HUES64 (cell line): ENCODE results near the gene KIAA1671.

Experiments
- H3K27ac ChIP-seq: 2 replicates; pipeline ENCODE4 v1.7.0; 2013; ENCODE audit warnings: low read depth, low read length, inconsistent platforms
- H3K27me3 ChIP-seq: 2 replicates; pipeline ENCODE4 v1.6.1; 2013; ENCODE audit warnings: mild to moderate bottlenecking, low read length; ENCODE audit not compliant: insufficient read depth
- H3K36me3 ChIP-seq: 2 replicates; pipeline ENCODE4 v1.6.1; 2013; ENCODE audit warnings: mild to moderate bottlenecking, low read length; ENCODE audit not compliant: insufficient read depth
- H3K4me1 ChIP-seq: 2 replicates; pipeline ENCODE4 v1.6.1; 2013; ENCODE audit warnings: mild to moderate bottlenecking, low read length, moderate library complexity; ENCODE audit not compliant: insufficient read depth
- H3K4me3 ChIP-seq: 2 replicates; pipeline ENCODE4 v1.5.1; 2013; ENCODE audit warnings: mild to moderate bottlenecking, low read length, moderate library complexity
- H3K9ac ChIP-seq: 2 replicates; pipeline ENCODE4 v1.6.1; 2013; ENCODE audit warnings: mild to moderate bottlenecking, low read depth, low read length
- H3K9me3 ChIP-seq: 2 replicates; pipeline ENCODE4 v1.6.1; 2013; ENCODE audit warnings: low read depth, low read length; ENCODE audit not compliant: insufficient read depth
- WGBS: fragments of 150-250, 120-280 bp; methylation state at CpG from one replicate; pipeline ENCODE4 v1.1.7; 2013; ENCODE audit warnings: missing lambda C conversion rate; 5-methylcytosine and 5-hydroxymethylcytosine counted together

KIAA1671 gene

GRCh38 chr22:24982301-24983056 is 30.0 kb downstream of the KIAA1671 start:
- Histone ChIP-seq H3K36me3 (no peaks in the 10 kb centered on the region), H3K4me3 (no peak overlapping the region), H3K27ac (no peak overlapping the region), H3K27me3 (no peaks in the 10 kb centered on the region), H3K9me3 (no peaks in the 10 kb centered on the region), H3K4me1 (peaks cover 32% of the 10 kb centered on the region), H3K9ac (peak overlapping the region; percentile 24; the same call in 1 of the 2 replicates)
- whole genome bisulfite sequencing, result 88% methylated on average over 8 of the region's 8 CpGs

GRCh38 chr22:24983151-24983550 is 30.6 kb downstream of the KIAA1671 start:
- Histone ChIP-seq H3K4me1 (peaks cover 26% of the 10 kb centered on the region), H3K27me3 (no peaks in the 10 kb centered on the region), H3K9me3 (no peaks in the 10 kb centered on the region), H3K27ac (no peak overlapping the region), H3K9ac (no peak overlapping the region), H3K4me3 (no peak overlapping the region), H3K36me3 (no peaks in the 10 kb centered on the region)
- 87% methylated on average over 5 of the region's 5 CpGs for WGBS

- H3K36me3 ChIP-seq, result no peaks in the 10 kb centered on the region
- 93% methylated on average over 1 of the region's 1 CpG for WGBS
- H3K4me3 ChIP-seq, result no peak overlapping the region
- H3K27ac ChIP-seq, result no peak overlapping the region
- H3K9ac ChIP-seq, result no peak overlapping the region
- peaks cover 25% of the 10 kb centered on the region for H3K4me1 ChIP-seq
- no peaks in the 10 kb centered on the region for H3K9me3 ChIP-seq
- H3K27me3 ChIP-seq, result no peaks in the 10 kb centered on the region
Observed at GRCh38 chr22:24984122-24984521, 31.6 kb downstream of the KIAA1671 start.

GRCh38 chr22:24985826-24986214 is 33.3 kb downstream of the KIAA1671 start:
- peak overlapping the region; percentile 20; the same call in 1 of the 2 replicates for H3K27ac ChIP-seq
- 0 out of 2 replicates have a peak overlapping the region, but pooled peaks have one; percentile 20 for H3K4me3 ChIP-seq
- H3K27me3 ChIP-seq, result no peaks in the 10 kb centered on the region
- H3K4me1 ChIP-seq, result peaks cover 25% of the 10 kb centered on the region
- H3K9ac ChIP-seq, result no peak overlapping the region; the same call in 1 of the 2 replicates
- H3K9me3 ChIP-seq, result no peaks in the 10 kb centered on the region
- no peaks in the 10 kb centered on the region for H3K36me3 ChIP-seq
- WGBS, result 78% methylated on average over 9 of the region's 9 CpGs

- no peaks in the 10 kb centered on the region for H3K36me3 ChIP-seq
- no peak overlapping the region for H3K27ac ChIP-seq
- H3K4me1 ChIP-seq, result peaks cover 25% of the 10 kb centered on the region
- WGBS, result 92% methylated on average over 4 of the region's 4 CpGs
- H3K9me3 ChIP-seq, result no peaks in the 10 kb centered on the region
- no peak overlapping the region for H3K4me3 ChIP-seq
- no peak overlapping the region for H3K9ac ChIP-seq
- no peaks in the 10 kb centered on the region for H3K27me3 ChIP-seq
Observed at GRCh38 chr22:24986816-24987215, 34.3 kb downstream of the KIAA1671 start.

GRCh38 chr22:24989135-24989534 is 36.6 kb downstream of the KIAA1671 start:
- Histone ChIP-seq H3K36me3 (no peaks in the 10 kb centered on the region), H3K27ac (no peak overlapping the region), H3K4me3 (no peak overlapping the region), H3K27me3 (no peaks in the 10 kb centered on the region), H3K9ac (no peak overlapping the region), H3K4me1 (peaks cover 17% of the 10 kb centered on the region; the same call in 1 of the 2 replicates), H3K9me3 (no peaks in the 10 kb centered on the region)
- 84% methylated on average over 2 of the region's 2 CpGs for WGBS

GRCh38 chr22:24989541-24989951 is 37.0 kb downstream of the KIAA1671 start:
- no peak overlapping the region for H3K4me3 ChIP-seq
- no peaks in the 10 kb centered on the region for H3K36me3 ChIP-seq
- H3K4me1 ChIP-seq, result peaks cover 13% of the 10 kb centered on the region; the same call in 1 of the 2 replicates
- WGBS, result 95% methylated on average over 5 of the region's 5 CpGs
- no peak overlapping the region for H3K27ac ChIP-seq
- H3K9ac ChIP-seq, result no peak overlapping the region
- H3K9me3 ChIP-seq, result no peaks in the 10 kb centered on the region
- H3K27me3 ChIP-seq, result no peaks in the 10 kb centered on the region

GRCh38 chr22:24990344-24990905 is 37.9 kb downstream of the KIAA1671 start:
- no peaks in the 10 kb centered on the region for H3K9me3 ChIP-seq
- 0 out of 2 replicates have a peak, but pooled peaks cover 8% of the 10 kb centered on the region for H3K4me1 ChIP-seq
- no peak overlapping the region for H3K27ac ChIP-seq
- H3K36me3 ChIP-seq, result no peaks in the 10 kb centered on the region
- no peak overlapping the region for H3K9ac ChIP-seq
- H3K4me3 ChIP-seq, result no peak overlapping the region
- WGBS, result 90% methylated on average over 10 of the region's 10 CpGs
- no peaks in the 10 kb centered on the region for H3K27me3 ChIP-seq

- Histone ChIP-seq H3K36me3 (no peaks in the 10 kb centered on the region), H3K4me3 (no peak overlapping the region), H3K4me1 (peaks cover 23% of the 10 kb centered on the region), H3K27me3 (no peaks in the 10 kb centered on the region), H3K9ac (no peak overlapping the region), H3K27ac (no peak overlapping the region), H3K9me3 (no peaks in the 10 kb centered on the region)
- WGBS, result 68% methylated on average over 6 of the region's 7 CpGs
Observed at GRCh38 chr22:24992946-24993345, 40.4 kb downstream of the KIAA1671 start.

GRCh38 chr22:24994070-24994763 is 41.7 kb downstream of the KIAA1671 start:
- no peaks in the 10 kb centered on the region for H3K9me3 ChIP-seq
- H3K36me3 ChIP-seq, result no peaks in the 10 kb centered on the region
- 67% methylated on average over 7 of the region's 7 CpGs for WGBS
- H3K9ac ChIP-seq, result no peak overlapping the region
- H3K27me3 ChIP-seq, result no peaks in the 10 kb centered on the region
- H3K4me3 ChIP-seq, result no peak overlapping the region
- H3K4me1 ChIP-seq, result peaks cover 23% of the 10 kb centered on the region
- no peak overlapping the region for H3K27ac ChIP-seq

- whole genome bisulfite sequencing, result 56% methylated on average over 1 of the region's 2 CpGs
- Histone ChIP-seq H3K9me3 (no peaks in the 10 kb centered on the region), H3K27ac (peak overlapping the region; percentile 67), H3K4me1 (peaks cover 23% of the 10 kb centered on the region), H3K9ac (peak overlapping the region; percentile 8; the same call in 1 of the 2 replicates), H3K4me3 (0 out of 2 replicates have a peak overlapping the region, but pooled peaks have one; percentile 3), H3K36me3 (no peaks in the 10 kb centered on the region), H3K27me3 (no peaks in the 10 kb centered on the region)
Observed at GRCh38 chr22:24995649-24996180, 43.2 kb downstream of the KIAA1671 start.
